Peyer's patch (tissue), 4 donors: ENCODE measurements around the gene TTYH1. TPM values are rescaled to one million over a fixed set of nuclear protein-coding genes. Genes with fewer than 3 reads are reported as not detected.

Experiments used
- DNase-seq, 3 donors: peaks; one replicate each; pipeline ENCODE4 v3.0.0-alpha.2; 2017 to 2019
- H3K27ac ChIP-seq, 4 donors: fragments of 200-600 bp; sonication (generic); one replicate each; pipeline ENCODE4 v1.5.1; 2016 to 2019
- H3K27me3 ChIP-seq, 2 donors: fragments of 200-600 bp; sonication (generic); one replicate each; pipeline ENCODE4 v1.5.1; 2019
- H3K36me3 ChIP-seq, 3 donors: fragments of 200-600 bp; sonication (generic); one replicate each; pipeline ENCODE4 v1.5.1; 2016 to 2019
- H3K4me1 ChIP-seq, 4 donors: fragments of 200-600 bp; sonication (generic); one replicate each; pipeline ENCODE4 v1.5.1; 2016 to 2019
- H3K4me3 ChIP-seq, 4 donors: fragments of 200-600 bp; sonication (generic); 1 replicate in 3 of 4; 2 replicates in 1 of 4; pipeline ENCODE4 v1.5.1; 2016 to 2019; ENCODE audit warnings: mild to moderate bottlenecking in 1 of 4
- H3K9me3 ChIP-seq, 4 donors: fragments of 200-600 bp; sonication (generic); one replicate each; pipeline ENCODE4 v1.5.1; 2016 to 2019; ENCODE audit warnings: mild to moderate bottlenecking in 1 of 4
- POLR2A ChIP-seq, 2 donors: fragments of 450-650 bp; IDR thresholded peaks; one replicate each; pipeline ENCODE4 v1.5.1; 2017; ENCODE audit warnings: antibody characterized with exemption in 2 of 2, mild to moderate bottlenecking in 2 of 2, moderate library complexity in 2 of 2
- total RNA-seq, 4 donors: library from RNA; depleted of rRNA; stranded (reverse); fragments of >200 nt; gene quantifications; one replicate each; pipeline ENCODE4 v1.1.0, GENCODE V29; 2016
- TF ChIP-seq, protein P1 (sequence below), 6 experiments: fragments of 450-650 bp in 4 of 6; fragments of 200-600 bp in 2 of 6; sonication (generic) in 1 of 6; IDR thresholded peaks; one replicate each; pipeline ENCODE4 v1.5.1; 2017 to 2019; ENCODE audit warnings: antibody characterized with exemption in 6 of 6, mild to moderate bottlenecking in 3 of 6, moderate library complexity in 1 of 6

The TTYH1 gene
- total RNA-seq, 4 donors from 2014 or later, result 0.35 TPM; not detected in 3

DNA sequence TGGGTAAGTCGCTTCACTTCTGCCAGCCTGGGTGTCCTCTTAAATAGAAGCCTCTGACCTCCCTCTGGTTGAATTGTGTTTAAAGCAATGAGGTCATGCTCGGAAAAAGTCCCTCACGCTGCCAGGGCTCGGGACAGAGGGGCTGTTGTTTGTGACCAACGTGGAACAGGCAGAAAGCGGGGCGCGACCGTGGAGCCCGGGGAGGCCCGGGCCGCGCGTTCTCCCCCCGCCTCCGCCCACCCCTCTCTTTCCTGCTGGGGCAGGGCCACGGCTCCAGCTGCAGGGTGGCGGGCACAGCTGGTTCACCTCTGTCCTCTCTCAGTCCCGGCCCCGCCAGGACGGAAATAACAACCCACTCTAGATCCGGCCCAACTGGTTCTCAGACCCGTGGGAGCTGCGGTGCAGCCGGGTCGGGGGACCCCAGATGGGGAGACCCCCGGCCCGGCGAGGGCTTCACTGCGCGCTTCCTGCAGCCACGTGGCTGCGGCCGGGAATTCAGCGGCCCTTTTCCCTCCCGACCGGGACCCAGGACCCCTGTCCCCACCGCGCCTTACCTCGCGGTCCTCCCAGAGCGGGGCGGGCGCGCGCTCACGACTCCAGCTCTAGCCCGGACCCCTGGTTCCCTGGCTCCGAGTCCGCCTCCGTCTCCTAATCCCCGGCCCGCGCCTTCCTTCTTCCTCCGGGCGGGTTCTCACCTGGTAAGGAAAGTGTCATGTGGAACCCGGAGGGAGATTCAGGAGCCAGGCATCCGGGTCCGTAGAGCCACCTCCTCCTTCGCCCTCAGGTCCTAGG is 55.9 kb downstream of the TTYH1 start:
- Histone ChIP-seq H3K27ac (peak overlapping the region; percentile 66 to 99 (median 89)), H3K4me3 (peak overlapping the region; percentile 35 to 71 (median 48)), H3K9me3 (no peaks in the 10 kb centered on the region), H3K4me1 (peaks cover 0 to 32% (median 0%) of the 10 kb centered on the region in 4 donors), H3K36me3 (no peaks in the 10 kb centered on the region), H3K27me3 (no peaks in the 10 kb centered on the region)
- TF ChIP-seq, protein P1, sequence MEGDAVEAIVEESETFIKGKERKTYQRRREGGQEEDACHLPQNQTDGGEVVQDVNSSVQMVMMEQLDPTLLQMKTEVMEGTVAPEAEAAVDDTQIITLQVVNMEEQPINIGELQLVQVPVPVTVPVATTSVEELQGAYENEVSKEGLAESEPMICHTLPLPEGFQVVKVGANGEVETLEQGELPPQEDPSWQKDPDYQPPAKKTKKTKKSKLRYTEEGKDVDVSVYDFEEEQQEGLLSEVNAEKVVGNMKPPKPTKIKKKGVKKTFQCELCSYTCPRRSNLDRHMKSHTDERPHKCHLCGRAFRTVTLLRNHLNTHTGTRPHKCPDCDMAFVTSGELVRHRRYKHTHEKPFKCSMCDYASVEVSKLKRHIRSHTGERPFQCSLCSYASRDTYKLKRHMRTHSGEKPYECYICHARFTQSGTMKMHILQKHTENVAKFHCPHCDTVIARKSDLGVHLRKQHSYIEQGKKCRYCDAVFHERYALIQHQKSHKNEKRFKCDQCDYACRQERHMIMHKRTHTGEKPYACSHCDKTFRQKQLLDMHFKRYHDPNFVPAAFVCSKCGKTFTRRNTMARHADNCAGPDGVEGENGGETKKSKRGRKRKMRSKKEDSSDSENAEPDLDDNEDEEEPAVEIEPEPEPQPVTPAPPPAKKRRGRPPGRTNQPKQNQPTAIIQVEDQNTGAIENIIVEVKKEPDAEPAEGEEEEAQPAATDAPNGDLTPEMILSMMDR (IDR thresholded peaks at IDR 0.05), result no peak
- TF ChIP-seq POLR2A (IDR thresholded peaks at IDR 0.05), result peak; percentile 5 to 24
- DNase-seq, result peak in 1 of 3 donors; percentile 77

- no peaks in the 10 kb centered on the region for H3K36me3 ChIP-seq
- no peaks in the 10 kb centered on the region for H3K9me3 ChIP-seq
- peak in 2 of 3 donors; percentile 80 to 83 for DNase-seq
- H3K27ac ChIP-seq, result peak within 1 kb of the TSS; percentile 27 to 95 (median 73)
- peak within 1 kb of the TSS in 3 of 4 donors; percentile 17 to 72 (median 53) for H3K4me3 ChIP-seq
- TF ChIP-seq POLR2A (IDR thresholded peaks at IDR 0.05), result peak; percentile 25 to 79
- TF ChIP-seq, protein P1 (IDR thresholded peaks at IDR 0.05), result no peak
- peaks cover 0 to 24% (median 0%) of the 10 kb centered on the region in 4 donors for H3K4me1 ChIP-seq
- no peaks in the 10 kb centered on the region for H3K27me3 ChIP-seq
These were observed 58.0 kb downstream of the TTYH1 start, which contains the start of gene CDC42EP5 for GRCh38 chr19:54473071-54473891. Gene CDC42EP5 (minus strand): TSS chr19:54473296. CDS start chr19:54465547, 7,749 bp downstream.

- Histone ChIP-seq H3K27me3 (no peaks in the 10 kb centered on the region), H3K9me3 (no peaks in the 10 kb centered on the region), H3K27ac (peak overlapping the region; percentile 27 to 95 (median 73)), H3K36me3 (no peaks in the 10 kb centered on the region), H3K4me1 (peaks cover 0 to 18% (median 0%) of the 10 kb centered on the region in 4 donors), H3K4me3 (peak overlapping the region in 2 of 4 donors; percentile 53 to 72)
- no peak for TF ChIP-seq POLR2A (IDR thresholded peaks at IDR 0.05)
- TF ChIP-seq, protein P1 (IDR thresholded peaks at IDR 0.05), result no peak
- DNase-seq, result no peak
These were observed 58.7 kb downstream of the TTYH1 start for GRCh38 chr19:54473892-54474372.

GRCh38 chr19:54475706-54476105 is 60.4 kb downstream of the TTYH1 start:
- Histone ChIP-seq H3K27ac (no peak overlapping the region), H3K4me3 (no peak overlapping the region), H3K27me3 (no peaks in the 10 kb centered on the region), H3K36me3 (no peaks in the 10 kb centered on the region), H3K9me3 (no peaks in the 10 kb centered on the region), H3K4me1 (peaks cover 0 to 9% (median 0%) of the 10 kb centered on the region in 4 donors)
- DNase-seq, result no peak
- no peak for TF ChIP-seq POLR2A (IDR thresholded peaks at IDR 0.05)
- TF ChIP-seq, protein P1 (IDR thresholded peaks at IDR 0.05), result no peak

- peak in 1 of 3 donors; percentile 63 for DNase-seq
- Histone ChIP-seq H3K27me3 (no peaks in the 10 kb centered on the region), H3K27ac (peak overlapping the region in 1 of 4 donors; percentile 28)
These were observed 62.4 kb downstream of the TTYH1 start for GRCh38 chr19:54477650-54478049.

More at GRCh38 chr19:54477650-54478049, 62.4 kb downstream of the TTYH1 start:
- no peaks in the 10 kb centered on the region for H3K36me3 ChIP-seq
- no peak overlapping the region for H3K4me3 ChIP-seq
- H3K9me3 ChIP-seq, result no peaks in the 10 kb centered on the region
- peaks cover 0 to 9% (median under 1%) of the 10 kb centered on the region in 4 donors for H3K4me1 ChIP-seq
- TF ChIP-seq, protein P1 (IDR thresholded peaks at IDR 0.05), result peak in 3 of 6 experiments; percentile 53 to 62 (median 56)
- TF ChIP-seq POLR2A (IDR thresholded peaks at IDR 0.05), result no peak
